ENCODE data around the gene AK5. TPM values are rescaled to one million over a fixed set of nuclear protein-coding genes. Genes with fewer than 3 reads are reported as not detected.

The AK5 gene
- total RNA-seq, 1 experiment from 2014 or later = 27.7 TPM

DNA sequence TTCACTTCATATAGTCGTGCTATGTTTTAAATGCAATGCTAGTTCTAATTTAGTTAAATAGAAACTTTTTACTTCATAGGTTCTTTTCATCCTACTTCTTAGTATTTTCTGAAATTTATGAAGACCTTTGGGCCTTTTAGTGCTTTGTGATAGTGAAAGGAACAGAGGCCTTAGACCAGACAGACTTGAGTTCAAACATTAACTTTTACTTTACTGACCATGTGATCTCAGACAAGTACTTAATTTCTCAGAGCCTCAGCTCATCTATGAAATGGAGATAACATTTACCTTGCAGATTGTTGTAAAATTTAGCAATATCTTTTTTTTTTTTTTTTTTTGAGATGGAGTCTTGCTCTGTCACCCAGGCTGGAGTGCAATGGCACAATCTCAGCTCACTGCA, 57.5 kb downstream of the AK5 start:
- no peak for DNase-seq (ENCODE audit: low read depth)
- in situ Hi-C loops (cut with HindIII; ENCODE audit: low pct_unique_long_range_greater_than_20kb, low sequenced_read_pairs) = no loop called here

DNA sequence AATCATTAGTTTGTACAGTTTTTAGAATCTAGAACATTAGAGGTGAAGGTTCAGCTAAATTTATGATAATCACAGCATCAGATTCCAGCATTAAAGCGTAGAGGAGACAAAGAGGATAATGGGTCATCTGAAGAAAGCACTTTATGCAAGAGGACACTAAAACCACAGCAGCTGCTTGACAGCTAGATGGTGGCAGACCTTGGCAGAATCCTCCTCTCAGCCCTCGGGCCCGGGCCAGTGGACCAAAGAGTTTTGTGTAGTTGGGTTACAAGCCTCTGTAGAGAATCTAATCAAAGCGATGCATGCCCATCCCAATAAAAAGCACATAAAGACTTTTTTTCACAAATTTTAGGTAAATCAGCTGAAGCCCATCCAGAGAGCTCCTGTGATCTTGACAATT, 59.4 kb downstream of the AK5 start:
- in situ Hi-C loops (cut with HindIII; ENCODE audit: low pct_unique_long_range_greater_than_20kb, low sequenced_read_pairs) = no loop called here
- DNase-seq (ENCODE audit: low read depth) = no peak

DNA sequence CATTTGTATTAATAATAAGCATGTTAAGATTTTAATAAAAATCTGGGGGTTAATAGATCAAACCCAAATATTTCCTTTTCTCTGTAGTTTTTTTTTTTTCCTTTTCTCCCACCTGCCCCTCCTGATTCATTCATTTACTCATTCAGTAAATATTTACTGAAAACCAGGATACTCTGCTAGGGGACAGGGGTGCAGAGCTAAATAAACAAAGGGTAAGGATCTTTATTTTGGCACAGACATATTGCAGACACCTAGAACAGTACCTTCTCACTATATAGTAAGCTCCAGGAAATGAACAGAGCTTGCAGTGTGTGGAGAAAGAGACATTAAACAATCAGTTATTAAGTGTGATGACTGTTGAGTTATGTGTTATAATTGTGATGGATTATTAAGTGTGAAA, 60.9 kb downstream of the AK5 start:
- DNase-seq (ENCODE audit: low read depth) = no peak
- in situ Hi-C loops (cut with HindIII; ENCODE audit: low pct_unique_long_range_greater_than_20kb, low sequenced_read_pairs) = no loop called here

DNA sequence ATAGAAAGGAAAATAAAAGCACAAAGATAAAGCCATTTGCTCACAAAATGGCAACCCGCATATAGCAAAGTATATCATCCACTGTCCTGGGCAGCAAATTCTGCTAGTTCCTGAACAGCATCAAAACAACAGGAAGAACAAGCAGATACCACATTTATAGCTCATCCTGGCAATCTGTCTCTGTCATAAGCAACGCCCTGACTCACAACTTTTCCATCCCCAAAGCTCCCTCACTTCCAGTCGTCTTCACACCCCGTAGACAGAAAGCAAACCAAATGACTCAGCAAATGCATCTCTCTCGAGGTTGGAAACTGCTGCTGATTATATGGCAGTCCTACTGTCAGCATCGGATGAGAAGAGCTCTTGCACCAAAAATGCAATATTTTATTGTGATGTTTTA, 65.8 kb downstream of the AK5 start:
- in situ Hi-C loops (cut with HindIII; ENCODE audit: low pct_unique_long_range_greater_than_20kb, low sequenced_read_pairs) = no loop called here
- DNase-seq (ENCODE audit: low read depth) = peak; percentile 77

DNA sequence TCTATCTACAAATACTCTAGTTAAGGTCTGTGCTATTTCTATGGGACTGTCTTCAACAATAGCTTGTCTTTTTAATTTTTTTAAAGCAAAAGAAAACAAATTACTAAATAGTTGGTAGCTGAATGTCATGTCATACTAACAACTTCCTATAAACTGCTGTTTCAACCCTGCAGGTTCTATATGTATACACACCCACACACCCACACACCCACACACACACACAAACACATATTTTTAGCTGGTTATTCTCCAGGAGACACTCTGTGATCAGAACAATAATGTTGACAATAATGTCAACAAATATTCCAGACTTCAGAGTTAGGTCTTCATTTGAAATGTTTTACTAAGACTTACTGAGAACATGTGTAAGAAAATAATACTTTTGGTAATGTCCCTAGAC, 66.7 kb downstream of the AK5 start:
- in situ Hi-C loops (cut with HindIII; ENCODE audit: low pct_unique_long_range_greater_than_20kb, low sequenced_read_pairs) = no loop called here

DNA sequence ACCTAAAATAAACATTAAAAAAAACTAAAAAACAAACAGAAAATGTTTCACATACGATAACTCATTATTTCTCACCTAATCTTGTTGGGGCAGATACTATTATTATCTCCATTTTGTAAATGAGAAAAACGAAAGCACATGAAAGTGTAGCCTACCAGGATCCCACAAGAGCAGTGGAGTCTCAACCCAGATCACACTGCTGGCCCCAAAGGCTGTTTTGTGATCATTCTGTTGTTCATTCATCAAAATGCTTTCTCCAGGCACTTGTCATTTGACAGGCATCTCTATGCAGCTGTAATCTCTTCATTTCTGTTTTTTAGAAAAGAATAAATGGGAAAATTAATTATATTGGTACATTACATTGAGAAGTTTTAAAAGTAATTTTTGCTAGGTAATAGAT, 67.5 kb downstream of the AK5 start:
- in situ Hi-C loops (cut with HindIII; ENCODE audit: low pct_unique_long_range_greater_than_20kb, low sequenced_read_pairs) = no loop called here
- no peak for DNase-seq (ENCODE audit: low read depth)

More for the DNA sequence above, 66.7 kb downstream of the AK5 start:
- no peak for DNase-seq (ENCODE audit: low read depth)

DNA sequence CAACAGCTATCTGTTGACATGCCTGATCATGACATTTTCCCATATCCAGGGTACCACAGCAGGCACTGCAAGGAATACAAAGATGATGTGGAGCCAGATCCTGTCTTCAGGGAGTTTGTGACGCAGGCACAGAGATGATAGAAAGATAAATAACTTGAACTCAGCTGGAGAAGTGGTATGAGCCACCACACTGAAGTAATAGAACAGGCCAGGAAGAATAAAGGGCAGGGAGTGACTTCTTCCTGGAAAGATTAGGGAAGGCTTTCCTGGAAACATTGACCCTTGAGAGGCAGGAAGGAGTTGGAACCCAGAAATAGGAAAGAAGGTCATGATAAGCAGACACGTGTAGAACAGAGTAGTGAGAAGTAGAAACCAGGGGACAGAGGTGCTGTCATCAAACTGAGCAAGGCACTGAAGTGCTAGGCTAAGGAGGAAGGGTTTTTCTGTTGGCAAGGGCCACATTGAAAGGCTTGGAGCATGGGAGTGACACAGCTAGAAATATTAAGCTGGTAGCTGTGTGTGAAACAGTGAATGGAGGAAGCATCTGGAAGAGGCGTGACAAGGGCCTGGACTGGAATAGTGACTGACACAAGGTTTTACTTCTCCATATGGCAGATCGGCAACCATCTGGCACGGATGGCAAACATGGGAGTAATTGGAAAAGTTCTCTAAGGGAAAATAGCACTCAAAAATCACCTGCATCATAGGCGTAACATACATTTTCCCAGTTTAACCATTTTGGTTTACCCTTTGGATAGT, 68.4 kb downstream of the AK5 start:
- in situ Hi-C loops (cut with HindIII; ENCODE audit: low pct_unique_long_range_greater_than_20kb, low sequenced_read_pairs) = no loop called here
- DNase-seq (ENCODE audit: low read depth) = no peak

DNA sequence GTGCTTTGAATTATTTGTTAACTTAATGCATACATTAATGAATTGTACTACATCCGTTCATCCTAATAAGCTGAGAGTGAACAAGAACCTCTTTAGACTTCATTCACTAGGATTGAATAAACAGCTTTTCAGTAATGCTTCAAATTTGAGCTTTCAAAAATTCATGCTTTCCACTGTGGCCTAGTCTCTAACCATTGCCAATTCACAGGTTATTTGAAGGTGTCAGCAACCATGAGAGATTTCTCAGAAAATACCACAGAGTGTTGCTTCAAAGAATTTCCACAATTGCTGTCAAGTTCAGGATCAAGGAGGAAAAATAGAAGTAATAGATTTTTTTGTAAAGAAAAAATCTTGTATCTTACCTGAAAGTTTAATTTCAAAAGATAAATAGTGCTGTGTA, 72.7 kb downstream of the AK5 start:
- DNase-seq (ENCODE audit: low read depth) = no peak
- in situ Hi-C loops (cut with HindIII; ENCODE audit: low pct_unique_long_range_greater_than_20kb, low sequenced_read_pairs) = no loop called here

DNA sequence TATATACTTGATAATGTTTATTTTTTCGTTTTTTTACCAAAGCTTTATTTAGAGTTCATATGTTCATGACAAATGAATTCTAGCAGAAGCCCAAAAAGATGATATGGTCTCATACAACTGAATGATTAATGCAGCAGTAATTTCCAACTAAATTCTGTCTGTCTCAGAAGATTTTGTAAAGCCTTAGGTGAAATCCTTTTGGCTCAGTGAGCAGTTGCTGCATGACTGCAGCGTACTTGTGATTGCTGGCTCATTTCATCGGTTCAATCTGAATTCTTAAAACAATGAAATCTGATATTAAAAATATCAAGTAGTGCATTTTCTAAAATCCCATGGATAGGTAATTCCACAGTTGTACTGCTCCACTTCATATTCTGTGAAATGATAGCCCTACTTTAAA, 73.2 kb downstream of the AK5 start:
- in situ Hi-C loops (cut with HindIII; ENCODE audit: low pct_unique_long_range_greater_than_20kb, low sequenced_read_pairs) = no loop called here
- DNase-seq (ENCODE audit: low read depth) = no peak

DNA sequence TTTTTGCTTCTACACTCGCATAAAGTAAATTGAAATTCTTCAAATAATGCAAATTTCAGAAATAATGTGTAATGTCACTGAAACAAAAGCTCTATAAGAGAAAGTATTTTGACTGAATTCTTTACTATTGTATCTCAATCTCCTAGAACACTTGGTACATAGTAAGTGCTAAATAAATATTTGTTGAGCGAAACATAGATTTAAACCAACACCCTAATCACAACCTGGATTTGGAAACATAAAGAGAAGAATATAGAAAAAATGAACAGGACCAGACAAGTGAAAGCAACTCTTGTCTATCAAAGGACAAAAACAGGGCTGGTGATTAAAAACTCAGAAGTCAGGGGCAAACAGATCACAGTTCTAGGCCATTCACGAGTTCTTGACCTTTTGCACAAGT, 74.3 kb downstream of the AK5 start:
- in situ Hi-C loops (cut with HindIII; ENCODE audit: low pct_unique_long_range_greater_than_20kb, low sequenced_read_pairs) = no loop called here
- no peak for DNase-seq (ENCODE audit: low read depth)

DNA sequence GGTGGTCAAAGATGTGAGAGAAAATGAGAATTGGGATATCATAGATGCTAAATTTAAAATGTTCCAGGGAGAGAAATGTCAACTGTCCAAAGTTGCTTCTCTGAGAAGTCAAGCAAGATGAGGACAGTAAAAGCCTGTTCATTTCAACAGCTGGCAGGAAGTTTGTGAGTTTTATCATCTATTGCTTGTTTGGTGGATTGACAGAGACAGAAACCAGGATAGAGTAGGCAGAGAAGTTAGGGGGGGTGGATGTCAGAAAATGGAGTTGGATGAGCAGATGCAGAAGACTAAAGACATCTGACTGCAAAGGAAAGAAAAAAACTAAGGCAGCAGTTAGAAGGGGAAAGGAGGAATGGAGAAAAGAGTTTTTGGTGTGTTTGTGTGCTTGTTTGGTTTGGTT, 78.4 kb downstream of the AK5 start:
- DNase-seq (ENCODE audit: low read depth) = no peak
- in situ Hi-C loops (cut with HindIII; ENCODE audit: low pct_unique_long_range_greater_than_20kb, low sequenced_read_pairs) = no loop called here

DNA sequence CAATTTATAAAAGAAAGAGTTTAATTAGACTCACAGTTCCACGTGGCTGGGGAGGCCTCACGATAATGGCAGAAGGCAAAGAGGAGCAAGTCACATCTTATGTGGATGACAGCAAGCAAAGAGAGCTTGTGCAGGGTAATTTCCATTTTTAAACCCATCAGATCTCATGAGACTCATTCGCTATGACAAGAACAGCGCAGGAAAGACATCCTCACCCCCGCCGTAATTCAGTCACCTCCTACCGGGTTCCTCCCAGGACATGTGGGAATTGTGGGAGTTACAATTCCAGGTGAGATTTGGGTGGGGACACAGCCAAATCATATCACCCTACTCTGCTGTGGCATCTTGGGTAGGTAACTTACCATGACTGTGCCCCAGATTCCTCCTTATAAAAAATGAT, 79.8 kb downstream of the AK5 start:
- in situ Hi-C loops (cut with HindIII; ENCODE audit: low pct_unique_long_range_greater_than_20kb, low sequenced_read_pairs) = no loop called here
- no peak for DNase-seq (ENCODE audit: low read depth)

DNA sequence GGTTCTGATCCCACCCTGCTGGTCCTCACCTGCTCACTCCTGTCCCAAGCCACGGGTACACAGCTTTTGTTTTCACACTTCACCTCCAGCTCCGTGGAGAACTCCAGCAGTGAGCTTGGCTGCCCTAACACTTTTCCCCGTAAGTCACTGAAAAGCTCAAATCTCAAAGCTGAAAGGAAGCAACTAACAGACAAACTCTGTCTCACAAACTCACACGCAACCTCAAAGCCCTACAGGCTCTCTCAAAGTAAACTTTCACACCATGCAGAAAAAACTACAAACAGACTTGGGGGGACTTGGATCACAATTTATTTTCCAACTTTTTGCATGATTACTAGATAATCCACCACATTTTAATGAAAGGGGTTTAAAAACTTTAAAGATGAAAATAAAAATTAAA, 88.3 kb downstream of the AK5 start:
- in situ Hi-C loops (cut with HindIII; ENCODE audit: low pct_unique_long_range_greater_than_20kb, low sequenced_read_pairs) = no loop called here
- no peak for DNase-seq (ENCODE audit: low read depth)

DNA sequence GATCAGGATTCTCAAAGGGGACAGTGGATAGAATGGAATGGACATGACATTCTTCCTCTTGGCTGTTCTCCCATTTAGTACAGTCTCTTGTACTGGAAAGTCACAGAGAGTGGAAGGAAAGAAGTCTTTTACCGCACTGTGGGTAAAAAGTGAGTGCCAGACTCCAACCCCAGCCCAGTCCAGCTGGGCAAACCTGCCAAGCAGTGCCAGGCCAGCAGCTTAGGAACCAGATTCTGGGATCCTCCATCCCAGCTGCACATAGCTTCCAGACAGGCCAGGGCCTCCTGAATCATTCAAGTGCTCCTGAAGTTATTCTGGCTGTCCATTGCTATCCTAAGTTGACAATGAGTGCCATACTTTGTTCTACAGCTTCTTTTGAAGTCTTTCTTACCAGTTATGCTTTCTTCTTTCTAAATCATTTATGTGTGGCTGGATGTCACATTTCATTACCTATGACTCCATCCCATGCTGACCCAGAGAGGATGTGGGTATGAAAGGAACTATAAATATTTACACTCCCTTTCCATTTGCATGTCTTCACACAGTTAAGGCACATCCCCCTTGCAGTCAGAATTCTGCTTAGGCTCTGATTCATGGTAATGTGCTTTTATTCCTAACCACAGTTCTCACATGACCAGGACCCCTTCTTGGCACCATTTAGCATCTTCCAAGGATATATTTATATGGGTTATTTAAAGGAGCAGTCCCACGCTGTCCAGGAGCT, 88.9 kb downstream of the AK5 start:
- peak; percentile 91 for DNase-seq (ENCODE audit: low read depth)
- in situ Hi-C loops (cut with HindIII; ENCODE audit: low pct_unique_long_range_greater_than_20kb, low sequenced_read_pairs) = no loop called here

DNA sequence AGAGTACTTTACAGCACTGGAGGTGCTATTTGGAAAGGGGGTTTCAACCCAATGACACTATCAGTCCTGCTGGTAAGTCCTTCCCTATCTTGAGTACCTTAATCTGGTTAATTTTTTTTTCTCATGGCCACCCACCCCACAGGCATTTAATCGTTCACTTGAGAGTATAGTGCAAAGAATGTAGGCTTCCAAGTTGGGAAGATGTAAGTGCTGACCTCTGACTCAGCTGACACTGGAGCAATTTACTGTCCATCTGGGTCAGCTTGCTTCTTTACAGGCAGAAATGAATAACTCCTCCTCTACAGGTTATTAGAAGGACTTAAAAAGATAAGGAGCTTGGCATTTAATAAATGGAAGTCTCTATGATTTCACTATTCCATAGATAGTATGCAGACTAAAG, 89.6 kb downstream of the AK5 start:
- in situ Hi-C loops (cut with HindIII; ENCODE audit: low pct_unique_long_range_greater_than_20kb, low sequenced_read_pairs) = no loop called here
- no peak for DNase-seq (ENCODE audit: low read depth)

DNA sequence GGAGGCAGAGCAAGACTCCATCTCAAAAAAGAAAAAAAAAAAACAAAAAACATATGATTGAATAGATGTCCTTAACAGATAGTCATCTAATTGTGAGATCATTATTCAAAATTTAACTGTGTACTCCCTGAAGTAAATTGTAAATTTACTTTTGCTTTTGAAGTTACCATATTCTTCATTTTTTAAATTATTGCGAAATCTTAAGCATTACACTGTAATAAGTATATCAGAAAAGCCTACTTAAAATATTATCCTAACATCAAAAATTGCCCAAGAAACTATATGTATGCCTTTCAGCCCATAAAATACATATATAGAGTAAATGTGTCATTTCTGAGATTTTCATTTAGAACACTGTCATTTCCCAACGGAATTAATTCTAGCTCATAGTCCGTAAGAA, 91.9 kb downstream of the AK5 start:
- in situ Hi-C loops (cut with HindIII; ENCODE audit: low pct_unique_long_range_greater_than_20kb, low sequenced_read_pairs) = no loop called here
- DNase-seq (ENCODE audit: low read depth) = no peak

DNA sequence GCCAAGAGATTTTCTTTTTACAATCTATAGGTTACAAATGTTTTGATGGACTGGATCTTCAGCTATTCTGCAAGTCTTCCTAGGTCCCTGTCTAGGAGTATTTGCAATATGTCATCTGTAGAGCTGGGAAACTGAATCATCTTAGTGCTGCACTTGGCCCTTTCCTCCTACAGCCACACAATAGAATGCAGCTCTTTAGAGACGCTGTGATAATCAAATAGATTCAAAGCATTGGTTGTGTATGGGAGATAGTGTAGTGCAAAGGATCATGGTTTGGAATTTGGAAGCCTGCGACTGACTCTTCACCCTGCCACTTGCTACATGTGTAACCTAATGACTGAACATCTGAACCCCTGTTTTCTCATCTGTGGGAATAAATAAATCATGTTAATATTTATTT, 93.7 kb downstream of the AK5 start:
- in situ Hi-C loops (cut with HindIII; ENCODE audit: low pct_unique_long_range_greater_than_20kb, low sequenced_read_pairs) = no loop called here
- no peak for DNase-seq (ENCODE audit: low read depth)

DNA sequence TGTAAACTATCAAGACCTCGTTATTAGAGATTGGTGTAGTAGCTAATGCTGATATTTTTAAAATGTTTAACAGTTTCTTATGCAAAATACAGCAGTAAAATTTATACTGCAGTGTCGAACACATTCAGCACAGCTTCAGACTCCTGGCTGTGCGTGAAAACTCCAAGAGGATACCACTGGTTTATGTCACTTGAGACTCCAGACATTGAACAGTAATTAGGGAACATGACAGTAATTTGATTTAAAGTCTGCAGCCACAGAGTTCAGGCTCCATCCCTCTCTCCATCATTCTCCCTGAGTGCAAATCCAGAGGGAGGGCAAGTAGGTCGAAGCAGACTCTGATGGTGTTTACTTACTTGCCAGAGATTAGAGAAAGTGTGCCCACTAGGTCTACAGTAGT, 94.2 kb downstream of the AK5 start:
- DNase-seq (ENCODE audit: low read depth) = no peak
- in situ Hi-C loops (cut with HindIII; ENCODE audit: low pct_unique_long_range_greater_than_20kb, low sequenced_read_pairs) = no loop called here

DNA sequence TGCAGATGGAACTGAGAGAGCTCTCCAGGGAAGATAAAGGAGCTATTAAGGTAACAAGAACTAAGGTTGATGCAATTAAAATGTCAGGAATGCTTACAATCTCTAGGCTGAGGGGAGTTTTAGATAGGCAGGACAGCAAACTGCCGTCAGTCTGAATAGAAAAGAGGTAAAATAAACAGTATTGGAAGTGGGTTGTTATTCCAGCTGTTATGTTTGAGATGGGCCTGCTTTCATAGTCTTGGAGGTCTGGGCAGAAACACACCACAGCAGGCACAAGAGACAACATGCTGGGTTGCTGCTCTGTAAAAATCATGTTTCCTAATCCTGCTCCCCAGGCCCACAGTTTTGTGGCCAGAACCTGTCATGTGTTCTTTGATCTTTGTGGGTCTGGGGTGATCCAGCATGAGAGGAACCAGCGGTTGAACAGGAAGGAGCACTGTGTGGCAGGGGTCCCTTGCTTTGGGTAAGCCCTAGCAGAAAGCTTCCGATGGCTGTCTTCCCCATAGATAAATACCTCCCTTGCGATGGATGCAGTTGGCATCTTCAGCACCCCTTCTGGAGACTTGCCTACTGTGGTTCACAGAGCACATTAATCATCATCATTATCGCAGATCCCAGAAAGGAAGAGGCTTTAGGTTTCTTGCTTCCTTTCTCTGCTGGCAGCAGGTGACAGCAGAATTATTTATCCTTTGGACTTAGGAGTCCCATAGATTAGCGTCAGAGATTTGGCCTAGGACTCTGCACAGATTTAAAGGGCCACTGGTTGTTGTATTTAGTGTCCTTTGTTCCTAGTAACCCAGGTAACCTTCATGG, 97.1 kb downstream of the AK5 start:
- in situ Hi-C loops (cut with HindIII; ENCODE audit: low pct_unique_long_range_greater_than_20kb, low sequenced_read_pairs) = no loop called here
- peak; percentile 23 for DNase-seq (ENCODE audit: low read depth)
